HUES6 (cell line): Measurements from ENCODE around the gene PPP1R9A.

Experiments
- H3K27ac ChIP-seq: 2 replicates; pipeline ENCODE4 v1.7.0; 2013; ENCODE audit warnings: low read depth, mild to moderate bottlenecking, low read length, inconsistent platforms
- H3K27me3 ChIP-seq: 2 replicates; pipeline ENCODE4 v1.6.1; 2013; ENCODE audit warnings: low read length; ENCODE audit not compliant: control insufficient read depth, insufficient read depth
- H3K36me3 ChIP-seq: 2 replicates; pipeline ENCODE4 v1.6.1; 2013; ENCODE audit warnings: low read length; ENCODE audit not compliant: control insufficient read depth, insufficient read depth
- H3K4me1 ChIP-seq: 2 replicates; pipeline ENCODE4 v1.6.1; 2013; ENCODE audit warnings: low read length; ENCODE audit not compliant: control insufficient read depth, insufficient read depth
- H3K4me3 ChIP-seq: 2 replicates; pipeline ENCODE4 v1.5.1; 2013; ENCODE audit warnings: low read depth, low read length
- H3K9ac ChIP-seq: one replicate; pipeline ENCODE4 v1.6.1; 2013; ENCODE audit warnings: mild to moderate bottlenecking, low read length
- H3K9me3 ChIP-seq: 2 replicates; pipeline ENCODE4 v1.6.1; 2013; ENCODE audit warnings: low read depth, low read length; ENCODE audit not compliant: control insufficient read depth, insufficient read depth

PPP1R9A gene

GRCh38 chr7:94912085-94912484, 4.7 kb downstream of the PPP1R9A start:
- no peak overlapping the region for H3K4me3 ChIP-seq
- H3K27ac ChIP-seq = no peak overlapping the region
- H3K27me3 ChIP-seq = no peaks in the 10 kb centered on the region
- H3K9ac ChIP-seq = no peak overlapping the region
- peaks cover 47% of the 10 kb centered on the region for H3K4me1 ChIP-seq
- no peaks in the 10 kb centered on the region for H3K9me3 ChIP-seq
- no peaks in the 10 kb centered on the region for H3K36me3 ChIP-seq

DNA sequence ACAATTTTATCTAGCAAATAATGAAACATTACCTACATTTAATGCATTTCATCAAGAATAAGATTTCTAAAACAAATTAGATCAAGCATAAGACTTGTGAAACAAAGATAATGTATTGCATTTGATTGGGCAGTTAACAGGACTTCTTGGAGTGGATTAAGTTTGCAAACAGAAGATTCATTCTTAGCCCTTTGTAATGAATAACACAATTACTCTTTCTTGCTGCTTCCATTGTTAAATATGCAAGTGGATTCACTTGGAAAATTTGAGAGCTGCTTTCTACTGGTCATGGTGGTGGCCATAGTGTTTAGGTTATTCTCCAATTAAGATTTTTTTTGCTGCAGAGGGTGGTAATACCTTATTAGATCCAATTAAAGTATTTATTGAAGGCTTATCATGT, 6.0 kb downstream of the PPP1R9A start:
- Histone ChIP-seq H3K27me3 (no peaks in the 10 kb centered on the region), H3K4me3 (no peak overlapping the region; the same call in 1 of the 2 replicates), H3K27ac (no peak overlapping the region), H3K9me3 (no peaks in the 10 kb centered on the region), H3K36me3 (no peaks in the 10 kb centered on the region), H3K4me1 (peaks cover 44% of the 10 kb centered on the region), H3K9ac (no peak overlapping the region)

DNA sequence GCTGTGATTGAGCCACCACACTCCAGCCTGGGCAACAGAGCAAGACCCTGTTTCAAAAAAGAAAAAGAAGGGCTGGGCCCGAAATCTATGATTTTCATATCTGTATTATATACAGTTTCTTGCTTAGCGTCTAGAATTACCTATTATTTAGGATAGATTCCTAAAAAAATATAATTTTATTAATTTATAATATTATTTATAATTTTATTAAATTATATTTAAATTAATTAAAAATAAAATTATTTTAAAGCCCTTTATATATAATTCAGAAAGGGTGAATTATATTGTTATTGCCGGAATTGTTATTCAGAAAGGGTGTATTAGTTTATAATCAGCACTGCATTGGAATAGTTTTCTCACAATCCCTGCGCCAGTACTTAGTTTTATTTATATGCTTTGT, 14.5 kb downstream of the PPP1R9A start:
- Histone ChIP-seq H3K27me3 (no peaks in the 10 kb centered on the region), H3K4me1 (no peaks in the 10 kb centered on the region)

DNA sequence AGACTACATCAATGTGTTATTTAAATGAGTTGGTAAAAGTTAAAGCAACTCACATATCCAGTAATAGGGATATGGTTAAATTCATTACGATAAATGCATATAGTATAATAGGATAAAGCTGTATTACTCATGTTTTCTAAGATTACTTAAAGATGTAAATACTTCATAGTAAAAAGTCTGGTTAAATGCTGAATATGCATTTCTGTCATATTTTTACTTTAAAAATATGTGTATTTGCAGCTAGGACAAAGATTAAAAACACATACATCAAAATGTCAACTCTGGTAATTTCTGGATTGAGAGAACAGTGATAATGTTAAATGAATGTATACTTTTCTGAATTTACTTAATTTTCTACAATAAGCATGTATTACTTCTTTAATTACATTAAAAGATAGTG, 15.1 kb downstream of the PPP1R9A start:
- no peak overlapping the region for H3K9ac ChIP-seq

More for the DNA sequence above, 14.5 kb downstream of the PPP1R9A start:
- H3K27ac ChIP-seq = no peak overlapping the region
- no peaks in the 10 kb centered on the region for H3K36me3 ChIP-seq
- H3K9ac ChIP-seq = no peak overlapping the region
- H3K4me3 ChIP-seq = no peak overlapping the region
- H3K9me3 ChIP-seq = no peaks in the 10 kb centered on the region

DNA sequence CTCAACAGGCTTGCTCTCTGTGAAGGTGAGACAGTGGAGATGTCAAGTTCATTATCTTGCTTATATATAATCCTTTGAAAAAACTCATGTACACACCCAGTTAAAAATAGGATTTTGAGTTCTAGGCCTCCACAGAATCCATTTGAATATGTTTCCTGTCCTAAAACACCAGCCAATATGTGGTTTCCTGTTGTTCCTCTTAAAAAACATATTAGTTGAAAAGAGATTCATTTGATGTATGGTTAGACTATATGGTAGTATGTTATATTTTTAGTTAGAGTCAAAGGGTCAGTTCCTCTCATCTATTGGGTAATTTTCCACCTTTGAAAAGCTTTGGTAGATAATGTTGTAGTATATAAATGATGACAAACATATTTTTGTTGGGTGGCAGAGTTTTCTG, 16.0 kb downstream of the PPP1R9A start:
- H3K36me3 ChIP-seq = no peaks in the 10 kb centered on the region
- H3K27me3 ChIP-seq = no peaks in the 10 kb centered on the region
- no peaks in the 10 kb centered on the region for H3K9me3 ChIP-seq
- H3K4me1 ChIP-seq = no peaks in the 10 kb centered on the region
- H3K4me3 ChIP-seq = no peak overlapping the region
- H3K27ac ChIP-seq = no peak overlapping the region
- H3K9ac ChIP-seq = no peak overlapping the region

More for the DNA sequence above, 15.1 kb downstream of the PPP1R9A start:
- Histone ChIP-seq H3K9me3 (no peaks in the 10 kb centered on the region), H3K36me3 (no peaks in the 10 kb centered on the region), H3K27ac (no peak overlapping the region), H3K27me3 (no peaks in the 10 kb centered on the region), H3K4me3 (no peak overlapping the region), H3K4me1 (no peaks in the 10 kb centered on the region)

- no peak overlapping the region for H3K4me3 ChIP-seq
- no peaks in the 10 kb centered on the region; the same call in 1 of the 2 replicates for H3K4me1 ChIP-seq
- H3K27me3 ChIP-seq = no peaks in the 10 kb centered on the region
- no peak overlapping the region for H3K27ac ChIP-seq
- no peaks in the 10 kb centered on the region for H3K36me3 ChIP-seq
- no peaks in the 10 kb centered on the region for H3K9me3 ChIP-seq
- no peak overlapping the region for H3K9ac ChIP-seq
Measured at GRCh38 chr7:94928168-94928707, 20.8 kb downstream of the PPP1R9A start.

DNA sequence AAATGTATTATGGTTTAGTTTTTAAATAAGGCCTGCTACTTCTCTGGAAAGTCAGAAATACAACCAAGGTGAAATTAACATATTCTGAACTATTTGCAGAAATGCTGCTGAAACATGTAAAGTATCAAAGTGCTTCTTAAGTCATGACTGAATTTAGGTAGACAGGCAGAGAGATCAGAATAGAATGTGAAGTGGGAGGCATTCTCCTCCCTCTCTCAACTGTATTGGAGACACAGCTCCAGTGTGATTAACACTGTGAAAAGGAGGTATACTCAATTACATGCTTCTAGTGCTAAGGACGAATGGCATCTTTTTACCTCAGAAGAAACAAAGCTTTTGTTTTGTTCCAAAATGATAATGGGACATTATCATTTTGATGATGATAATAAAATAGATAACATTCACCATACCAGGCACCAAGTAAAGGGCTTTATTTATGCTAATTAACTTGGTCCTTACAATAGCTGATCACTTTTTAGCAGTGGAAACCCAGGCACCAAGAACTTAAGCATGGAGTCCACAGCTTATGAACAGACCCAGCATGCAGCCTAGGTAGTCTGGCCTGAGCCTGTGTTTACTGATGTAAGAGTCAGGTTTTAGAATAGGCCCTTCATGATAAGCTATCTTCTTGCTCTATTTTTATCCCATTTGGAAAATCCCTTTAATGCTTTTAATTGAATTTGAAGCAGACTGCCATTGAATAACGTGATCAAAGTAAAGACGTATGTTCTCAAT, 26.0 kb downstream of the PPP1R9A start:
- no peak overlapping the region for H3K4me3 ChIP-seq
- no peak overlapping the region for H3K27ac ChIP-seq

DNA sequence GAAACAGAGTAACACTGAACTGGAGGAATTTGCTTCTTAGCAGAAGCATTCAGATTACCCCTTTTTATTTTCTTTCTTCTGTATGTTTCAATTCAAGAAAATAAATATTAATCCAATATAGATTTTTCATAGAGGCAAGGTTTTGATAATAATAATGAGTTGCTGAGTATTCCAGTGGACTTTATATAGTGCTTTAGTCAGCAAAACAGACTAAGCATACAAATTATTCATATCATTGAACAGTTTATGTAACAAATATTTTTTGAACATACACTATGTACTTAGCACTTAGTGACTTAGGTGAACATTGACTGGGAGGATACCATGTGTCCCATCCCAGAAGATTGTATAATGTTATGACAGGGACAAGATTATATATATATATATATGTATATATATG, 32.0 kb downstream of the PPP1R9A start:
- Histone ChIP-seq H3K4me1 (peaks cover 16% of the 10 kb centered on the region), H3K27me3 (no peaks in the 10 kb centered on the region), H3K9me3 (no peaks in the 10 kb centered on the region), H3K4me3 (no peak overlapping the region), H3K36me3 (no peaks in the 10 kb centered on the region), H3K9ac (no peak overlapping the region), H3K27ac (no peak overlapping the region)

More for the DNA sequence above, 26.0 kb downstream of the PPP1R9A start:
- H3K36me3 ChIP-seq = no peaks in the 10 kb centered on the region
- no peak overlapping the region for H3K9ac ChIP-seq
- no peaks in the 10 kb centered on the region; the same call in 1 of the 2 replicates for H3K4me1 ChIP-seq
- no peaks in the 10 kb centered on the region for H3K27me3 ChIP-seq
- no peaks in the 10 kb centered on the region for H3K9me3 ChIP-seq

- Histone ChIP-seq H3K4me3 (no peak overlapping the region), H3K9ac (no peak overlapping the region), H3K27me3 (no peaks in the 10 kb centered on the region), H3K36me3 (no peaks in the 10 kb centered on the region), H3K4me1 (peaks cover 22% of the 10 kb centered on the region), H3K27ac (no peak overlapping the region), H3K9me3 (no peaks in the 10 kb centered on the region)
Measured at GRCh38 chr7:94940241-94940640, 32.8 kb downstream of the PPP1R9A start.

DNA sequence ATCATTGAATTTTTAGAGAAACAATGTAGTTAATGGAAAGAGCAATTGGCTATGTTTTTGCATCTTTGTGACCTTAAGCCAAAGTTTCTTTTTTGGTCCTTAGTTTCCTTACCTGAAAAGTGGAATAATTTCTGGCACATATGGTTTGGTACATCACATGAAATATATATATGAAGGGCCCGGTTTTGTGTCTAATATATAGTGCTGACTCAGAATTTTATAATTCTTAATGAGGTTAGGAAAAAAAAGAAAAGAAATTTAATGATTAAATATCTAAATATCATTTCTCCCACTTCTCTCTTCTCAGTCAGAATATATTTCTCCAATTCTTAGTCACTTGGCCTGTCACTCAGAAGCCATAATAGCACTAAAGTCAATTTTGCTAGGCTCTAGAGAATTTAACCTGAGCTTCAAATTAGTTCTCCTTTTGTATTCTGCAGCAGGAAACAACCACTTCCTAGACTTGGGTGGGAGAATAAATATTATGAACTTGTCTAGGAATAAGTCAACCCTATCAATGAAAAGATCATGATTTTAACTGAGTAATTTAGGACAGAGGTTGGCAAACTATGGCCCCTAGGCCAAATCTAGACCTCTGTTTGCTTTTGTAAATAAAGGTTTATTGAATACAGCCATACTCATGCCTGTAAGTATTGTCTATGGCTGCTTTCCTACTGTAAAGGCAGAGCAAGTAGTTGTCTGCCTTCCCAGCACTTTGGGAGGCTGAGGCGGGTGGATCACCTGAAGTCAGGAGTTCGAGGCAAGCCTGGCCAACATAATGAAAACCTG, 34.6 kb downstream of the PPP1R9A start:
- peaks cover 22% of the 10 kb centered on the region for H3K4me1 ChIP-seq
- H3K27me3 ChIP-seq = no peaks in the 10 kb centered on the region
- H3K36me3 ChIP-seq = no peaks in the 10 kb centered on the region
- no peak overlapping the region for H3K27ac ChIP-seq
- H3K9ac ChIP-seq = no peak overlapping the region
- no peak overlapping the region for H3K4me3 ChIP-seq
- no peaks in the 10 kb centered on the region for H3K9me3 ChIP-seq

- H3K36me3 ChIP-seq = no peaks in the 10 kb centered on the region
- H3K9me3 ChIP-seq = no peaks in the 10 kb centered on the region
- H3K27me3 ChIP-seq = no peaks in the 10 kb centered on the region
- peaks cover 22% of the 10 kb centered on the region for H3K4me1 ChIP-seq
- H3K9ac ChIP-seq = no peak overlapping the region
- H3K27ac ChIP-seq = no peak overlapping the region; the same call in 1 of the 2 replicates
- H3K4me3 ChIP-seq = no peak overlapping the region
Measured at GRCh38 chr7:94943134-94943533, 35.7 kb downstream of the PPP1R9A start.
